GM21825 (cell line): ENCODE measurements around the gene STAT5A.

Experiments
- ATAC-seq: cut with Tn5 transposase; IDR thresholded peaks from one replicate; pipeline ENCODE4 v1.9.1; 2021; ENCODE audit warnings: mild to moderate bottlenecking, moderate library complexity; ENCODE audit not compliant: unreplicated experiment

The STAT5A gene

DNA sequence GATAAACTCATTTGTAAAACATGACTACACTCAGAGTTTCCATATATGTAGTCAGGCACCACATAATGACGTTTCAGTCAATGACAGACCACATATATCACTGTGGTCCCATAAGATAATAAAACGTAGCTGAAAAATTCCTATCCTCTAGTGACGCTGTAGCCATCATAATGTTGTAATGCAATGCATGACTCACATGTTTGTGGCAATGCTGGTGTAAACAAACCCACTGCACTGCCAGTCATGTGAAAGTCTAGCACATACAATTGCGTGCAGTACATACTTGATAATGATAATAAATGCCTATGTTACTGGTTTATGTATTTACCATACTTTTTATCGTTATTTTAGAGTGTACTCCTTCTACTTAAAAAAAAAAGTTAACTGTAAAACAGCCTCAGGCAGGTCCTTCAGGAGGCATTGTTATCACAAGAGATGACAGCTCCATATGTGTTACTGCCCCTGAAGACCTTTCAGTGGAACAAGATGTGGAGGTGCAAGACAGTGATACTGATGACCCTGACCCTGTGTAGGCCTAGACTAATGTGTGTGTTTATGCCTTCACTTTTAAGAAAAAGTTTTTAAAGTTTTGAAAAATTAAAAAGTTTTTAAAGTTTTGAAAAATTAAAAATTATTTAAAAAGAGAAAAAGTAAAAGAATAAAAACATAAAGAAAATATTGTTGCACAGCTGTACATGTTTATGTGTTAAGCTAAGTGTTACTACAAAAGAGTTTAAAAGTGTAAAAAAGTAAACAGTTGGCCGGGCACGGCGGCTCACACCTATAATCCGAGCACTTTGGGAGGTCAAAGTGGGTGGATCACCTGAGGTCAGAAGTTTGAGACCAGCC, 21.2 kb upstream of the STAT5A start:
- no peak for ATAC-seq

- ATAC-seq: no peak
Observed at GRCh38 chr17:42268236-42268635, 20.1 kb upstream of the STAT5A start.

DNA sequence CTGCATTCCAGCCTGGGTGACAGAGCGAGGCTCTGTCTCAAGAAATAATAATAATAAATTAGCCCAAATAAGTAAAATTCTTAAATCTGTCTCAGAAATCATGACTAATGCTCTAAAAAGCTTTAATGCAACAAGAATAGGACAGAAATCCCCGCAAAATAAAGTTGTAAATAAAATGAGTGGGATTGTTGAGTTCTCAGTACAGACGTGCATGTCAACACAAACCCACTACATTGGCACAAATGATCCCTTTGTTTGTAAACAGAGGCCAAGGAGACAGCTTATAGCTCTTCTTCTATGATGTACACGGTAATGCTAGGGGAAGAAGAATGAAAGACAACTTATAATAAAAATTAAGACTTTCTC, 18.1 kb upstream of the STAT5A start:
- ATAC-seq: no peak

DNA sequence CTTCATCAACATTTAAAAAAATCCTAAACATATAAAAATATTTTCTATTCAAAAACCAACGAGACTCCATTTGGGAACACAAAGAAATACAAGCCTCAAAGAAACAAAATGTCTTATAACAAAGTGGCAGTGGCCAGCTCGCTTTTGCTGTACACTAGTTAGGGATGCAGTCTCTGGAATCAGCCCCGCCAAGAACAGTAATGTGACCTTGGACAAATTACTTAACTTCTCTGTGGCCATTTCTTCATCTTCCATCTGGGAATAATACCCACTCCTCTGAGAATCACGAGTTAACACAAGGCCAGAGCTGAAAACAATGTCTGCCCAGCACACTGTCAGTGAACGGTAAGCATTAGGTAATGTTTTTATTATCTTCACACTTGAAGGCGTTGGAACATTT, 17.7 kb upstream of the STAT5A start:
- no peak for ATAC-seq

DNA sequence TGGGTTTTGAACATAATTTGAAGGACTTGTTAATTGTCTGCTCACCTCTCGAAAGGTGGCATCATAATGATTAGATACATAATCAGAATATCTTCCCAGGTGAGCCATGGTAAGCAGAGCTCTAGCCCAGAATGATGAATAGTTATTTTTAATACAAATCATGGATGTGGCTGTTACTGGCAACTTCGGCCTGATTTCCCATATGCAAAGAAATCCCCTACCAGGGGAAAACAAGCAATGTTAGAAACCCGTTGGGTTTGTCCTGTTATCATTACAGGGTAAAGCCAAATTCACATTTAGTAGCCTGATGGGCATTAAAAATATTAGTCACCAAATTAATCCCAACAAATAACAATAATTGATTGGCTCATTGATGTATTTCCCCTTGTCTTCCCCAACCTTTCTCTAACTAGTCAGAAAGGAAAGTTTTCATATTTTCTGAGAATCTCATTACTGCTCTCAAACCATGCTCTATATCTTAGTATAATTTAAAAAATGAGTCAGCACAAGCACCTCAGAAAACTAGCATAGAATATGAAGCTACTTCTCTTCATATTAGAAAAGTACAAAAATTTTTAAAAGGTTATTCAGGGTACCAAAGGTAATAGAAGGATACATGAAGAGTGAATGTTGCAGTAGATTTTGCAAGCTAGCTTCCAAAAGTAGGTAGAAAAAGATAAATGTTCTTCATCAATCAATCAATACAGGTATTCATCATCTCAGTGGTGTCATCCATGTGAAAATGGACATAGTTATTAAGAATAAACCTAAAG, 17.1 kb upstream of the STAT5A start:
- no peak for ATAC-seq

GRCh38 chr17:42271779-42272035, 16.6 kb upstream of the STAT5A start:
- no peak for ATAC-seq

GRCh38 chr17:42272162-42272907, 16.0 kb upstream of the STAT5A start:
- ATAC-seq: no peak

DNA sequence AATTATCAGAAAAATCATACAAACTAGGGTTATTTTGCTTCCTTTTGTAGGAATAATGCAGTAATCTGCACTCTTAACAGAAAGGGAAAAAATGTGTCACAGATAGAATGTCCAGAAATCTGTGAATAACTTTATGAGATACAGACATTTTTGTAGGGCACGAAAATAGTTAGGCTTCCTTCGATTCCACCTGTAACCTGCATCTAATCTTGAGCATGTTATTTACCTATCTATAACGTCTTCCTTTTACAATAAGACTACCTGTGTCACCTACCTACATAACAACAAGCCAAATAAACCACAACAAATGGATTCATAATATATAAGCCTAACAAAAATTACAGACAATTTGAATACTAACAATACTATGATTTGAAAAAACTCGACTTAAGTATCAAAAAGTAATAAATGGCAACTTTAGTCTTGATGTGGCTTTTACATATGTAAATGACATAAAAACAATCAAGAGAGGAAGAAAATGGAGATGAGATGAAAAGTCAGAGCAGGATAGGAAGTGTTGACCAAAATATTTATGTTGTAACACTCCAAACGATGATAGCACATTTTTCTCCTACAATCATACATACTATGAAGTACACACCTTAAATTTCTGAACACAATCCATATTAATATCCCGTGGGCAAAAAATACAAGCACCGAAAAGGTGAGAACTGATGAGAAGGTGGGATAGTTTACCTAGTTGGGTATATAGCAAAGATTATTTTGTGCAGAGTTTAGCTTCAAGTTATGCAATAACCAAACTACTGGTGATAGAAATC, 14.6 kb upstream of the STAT5A start:
- ATAC-seq: no peak

- ATAC-seq: no peak
Observed at GRCh38 chr17:42274253-42274542, 14.1 kb upstream of the STAT5A start.

DNA sequence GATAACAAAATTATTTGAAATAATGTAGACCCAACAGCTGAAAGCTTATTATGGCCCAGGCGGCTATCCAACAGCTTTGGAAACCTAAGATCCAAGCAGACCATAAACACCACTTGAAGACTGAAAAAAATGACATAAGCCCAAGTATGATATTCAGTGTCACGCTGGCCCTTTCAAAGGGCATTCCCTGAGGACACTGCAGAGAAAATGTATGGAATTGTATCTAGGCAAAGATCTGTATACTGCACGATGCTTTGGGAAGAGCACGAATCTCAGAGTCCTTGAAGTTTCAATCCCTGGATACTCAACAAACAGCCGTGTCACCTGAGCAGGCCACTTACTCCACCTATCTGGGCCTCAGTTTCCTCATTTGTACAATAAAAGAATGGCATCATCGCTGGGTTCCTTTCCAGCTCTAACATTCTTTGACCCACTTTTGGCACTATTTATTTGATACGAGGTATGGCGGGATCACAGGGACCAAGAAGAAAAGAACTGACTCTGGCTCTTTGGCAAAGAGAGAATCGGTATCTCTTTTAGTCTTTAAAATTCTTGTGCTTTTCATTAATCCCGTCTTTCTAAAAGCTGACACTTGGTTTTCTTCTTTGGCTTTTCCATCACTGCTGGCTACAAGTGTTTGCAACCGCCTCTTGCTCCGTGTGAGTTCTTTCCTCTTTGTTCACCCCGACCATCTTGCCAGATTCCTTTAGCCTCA, 13.3 kb upstream of the STAT5A start:
- ATAC-seq: no peak

- peak; percentile 35 for ATAC-seq
Observed at GRCh38 chr17:42275527-42276358, 12.6 kb upstream of the STAT5A start.

GRCh38 chr17:42276359-42276608, 12.0 kb upstream of the STAT5A start, which contains the start of gene STAT5B:
TSS of gene STAT5B (minus strand) at chr17:42276391. CDS start at chr17:42232127, 44,264 bp downstream.
- peak; percentile 53 for ATAC-seq

- ATAC-seq: peak; percentile 18
Observed at GRCh38 chr17:42276609-42277341, 11.5 kb upstream of the STAT5A start.

DNA sequence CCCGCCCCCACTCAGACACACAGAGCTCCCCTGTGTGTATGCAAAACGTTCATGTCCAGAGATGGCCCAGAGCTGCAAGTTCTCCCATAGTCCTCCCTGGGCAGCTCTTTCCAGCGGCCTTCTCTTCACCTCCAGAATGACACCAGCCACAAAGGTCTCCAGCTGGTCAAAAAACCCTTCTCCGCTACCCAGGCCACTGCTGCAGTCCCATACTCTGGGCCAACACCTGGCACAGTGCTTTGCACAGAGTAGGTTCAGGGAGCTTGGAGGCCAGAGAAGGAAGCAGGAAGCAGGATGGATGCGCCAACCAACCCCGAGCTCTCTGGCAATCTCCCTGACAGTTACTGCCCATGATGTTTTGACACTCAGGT, 11.0 kb upstream of the STAT5A start:
- ATAC-seq: no peak

DNA sequence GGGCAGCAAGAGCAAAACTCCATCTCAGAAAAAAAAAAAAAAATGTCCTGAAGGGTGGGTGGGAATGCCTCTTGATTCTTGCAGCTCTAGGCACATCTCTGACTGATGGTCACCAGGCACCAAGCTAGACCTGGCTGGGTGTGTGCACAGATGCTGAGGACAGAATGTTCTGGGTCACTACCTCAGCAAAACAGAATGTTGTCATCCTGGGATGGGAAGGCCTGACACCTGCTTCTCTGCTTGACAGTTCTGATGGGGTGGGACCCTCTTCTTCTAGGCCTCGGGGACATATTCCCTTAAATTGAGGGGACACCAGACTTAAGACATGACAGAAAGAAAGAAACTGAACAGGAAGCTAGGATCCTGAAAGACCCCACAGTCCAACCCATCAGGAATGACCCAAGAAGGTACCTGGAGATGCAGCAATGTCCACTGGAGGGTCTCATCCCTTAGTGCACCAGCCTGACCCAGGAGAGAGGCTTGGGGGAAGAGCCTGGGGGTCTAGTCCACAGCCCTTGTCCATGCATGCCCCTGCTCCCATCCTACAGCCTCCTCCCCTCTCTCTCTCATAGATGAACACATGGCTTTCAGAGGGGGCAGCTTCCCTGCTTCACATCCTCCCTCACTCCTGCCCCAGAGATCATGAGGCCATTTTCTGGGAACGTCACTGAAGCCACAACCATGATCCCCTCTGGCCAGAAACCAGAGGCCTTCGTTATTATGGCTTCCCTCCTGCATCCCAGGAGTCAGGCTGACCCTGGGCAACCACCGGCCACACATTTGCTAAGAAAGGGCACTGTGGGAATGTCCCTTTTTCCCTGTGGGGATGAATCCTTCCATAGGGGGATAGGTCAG, 8.3 kb upstream of the STAT5A start:
- no peak for ATAC-seq

DNA sequence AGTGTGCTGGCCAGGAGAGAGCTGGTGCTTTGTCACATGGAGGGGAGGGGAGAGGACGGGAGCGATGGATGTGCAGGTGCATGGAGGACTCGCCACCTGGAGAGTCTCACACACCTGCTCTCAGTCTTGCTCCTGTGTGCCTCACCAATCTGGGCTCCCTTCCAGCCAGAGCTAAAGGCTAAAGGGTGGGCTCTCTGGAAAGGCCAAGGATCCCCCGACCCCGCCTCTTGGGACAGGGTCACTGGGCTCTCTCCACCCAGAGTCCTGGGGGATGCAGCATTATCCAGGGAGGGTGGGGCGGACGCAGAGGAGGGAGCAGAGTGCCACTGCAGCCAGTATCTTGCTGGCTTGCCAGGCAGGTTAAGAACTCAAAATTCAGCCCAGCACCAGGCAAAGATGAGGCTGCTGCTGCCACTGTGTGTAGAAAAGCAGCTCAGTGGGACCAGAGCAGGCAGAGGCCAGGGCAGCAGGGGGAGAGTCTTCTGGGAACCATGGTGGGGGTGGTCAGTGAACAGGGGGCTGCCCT, 6.7 kb upstream of the STAT5A start:
- ATAC-seq: no peak

DNA sequence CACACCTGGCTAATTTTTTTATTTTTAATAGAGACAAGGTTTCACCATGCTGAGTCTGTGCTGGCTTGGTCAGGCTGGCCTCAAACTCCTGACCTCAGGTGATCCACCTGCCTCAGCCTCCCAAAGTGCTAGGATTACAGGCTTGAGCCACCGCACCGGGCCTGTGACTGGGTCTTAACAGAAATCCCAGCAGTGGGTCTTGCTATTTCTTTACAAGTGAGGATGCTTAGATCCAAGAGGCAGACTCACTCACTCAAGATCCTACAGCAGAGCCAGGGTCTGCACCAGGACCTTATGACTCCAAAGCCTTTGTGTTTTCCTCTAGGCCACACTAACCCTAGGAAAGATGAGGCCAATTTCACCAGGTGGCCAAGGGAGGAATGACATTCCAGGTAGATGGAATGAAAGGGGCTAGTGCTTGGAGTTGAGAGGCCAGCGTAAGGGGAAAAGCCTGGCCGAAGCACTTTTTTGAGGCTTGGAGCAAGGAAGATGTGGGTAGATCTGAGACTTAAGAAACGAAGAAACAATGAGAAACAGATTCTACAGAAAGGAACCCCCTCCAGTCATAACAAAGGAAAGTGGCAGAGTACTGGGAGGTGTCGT, 5.7 kb upstream of the STAT5A start:
- no peak for ATAC-seq
